HCT116 (cell line): ENCODE data around the gene GPC5. TPM values are rescaled to one million over a fixed set of nuclear protein-coding genes. Genes with fewer than 3 reads are reported as not detected.

Experiments
- ATAC-seq: fragments of 200-7000 bp; cut with Tn5 transposase; 2 replicates; pipeline ENCODE4 v1.9.1; 2020; ENCODE audit warnings: mild to moderate bottlenecking, moderate library complexity
- BruUV-seq: library from RNA; stranded (reverse); fragments of 400-500 nt; replicated peaks from 2 replicates; lab custom pipeline; 2021; lab: Mats Ljungman, UMichigan
- CTCF ChIA-PET: fragments of 300-600 bp; sonication (Branson Sonifier 250); formaldehyde crosslinking; loops from one replicate; lab custom pipeline; 2021; ENCODE audit warnings: antibody characterized with exemption; lab: Charles Lee
- POLR2A ChIA-PET: fragments of 300-600, 350-600 bp; sonication (Branson Sonifier 250); formaldehyde crosslinking; loops from one replicate; lab custom pipeline; 2021; ENCODE audit warnings: antibody characterized with exemption; lab: Charles Lee
- RAD21 ChIA-PET, 2 experiments: fragments of 300-600 bp; sonication (Branson Sonifier 250); formaldehyde crosslinking; loops; one replicate each; lab custom pipeline; 2023; ENCODE audit warnings: low total read pairs in 2 of 2; ENCODE audit not compliant: uncharacterized antibody in 2 of 2, unreplicated experiment in 2 of 2, low non-redundant PET in 1 of 2; lab: Charles Lee
- DNase-seq: peaks from one replicate; pipeline ENCODE4 v3.0.0-alpha.2; 2010; ENCODE audit warnings: low read depth, low spot score
- H2AFZ ChIP-seq: fragments of 200-600 bp; shearing (Covaris generic), sonication (generic); 2 replicates; pipeline ENCODE4 v1.6.1; 2017; ENCODE audit warnings: low read depth, mixed run types, mixed read lengths, antibody characterized with exemption, low read length; ENCODE audit not compliant: poor library complexity, severe bottlenecking
- H3K27ac ChIP-seq: 2 replicates; pipeline ENCODE4 v1.5.1; 2012; ENCODE audit warnings: low read depth, low read length
- H3K27me3 ChIP-seq: fragments of 200-600 bp; sonication (generic); 2 replicates; pipeline ENCODE4 v1.6.1; 2016; ENCODE audit warnings: mixed run types, low read length, mixed read lengths; ENCODE audit not compliant: insufficient read depth
- H3K36me3 ChIP-seq, 2 experiments: fragments of 200-500 bp in 1 of 2; fragments of 200-600 bp in 1 of 2; sonication (Bioruptor generic) in 1 of 2; sonication (generic) in 1 of 2; 2 replicates each; pipeline versions ENCODE4 v1.5.1 to v1.6.1; 2014 to 2016; ENCODE audit warnings: low read length in 2 of 2, inconsistent platforms in 1 of 2, mixed read lengths in 1 of 2, mixed run types in 1 of 2; ENCODE audit not compliant: insufficient read depth in 2 of 2, control insufficient read depth in 1 of 2
- H3K4me1 ChIP-seq, 2 experiments: fragments of 200-600 bp in 1 of 2; sonication (generic) in 1 of 2; 2 replicates each; pipeline versions ENCODE4 v1.5.1 to v1.6.1; 2012 to 2017; ENCODE audit warnings: low read length in 2 of 2, inconsistent platforms in 1 of 2, mild to moderate bottlenecking in 1 of 2, mixed read lengths in 1 of 2, mixed run types in 1 of 2, moderate library complexity in 1 of 2; ENCODE audit not compliant: insufficient read depth in 2 of 2, control insufficient read depth in 1 of 2
- H3K4me2 ChIP-seq: fragments of 200-600 bp; sonication (generic); 2 replicates; pipeline ENCODE4 v1.6.1; 2017; ENCODE audit warnings: mixed run types, low read length, mixed read lengths
- H3K4me3 ChIP-seq, 2 experiments: fragments of 200-600 bp in 1 of 2; sonication (generic) in 1 of 2; replicated peaks in 1 of 2; 2 replicates each; pipeline ENCODE4 v1.5.1; 2011 to 2016; ENCODE audit warnings: low read length in 2 of 2, control low read depth in 1 of 2, low read depth in 1 of 2, mild to moderate bottlenecking in 1 of 2, mixed read lengths in 1 of 2, mixed run types in 1 of 2
- H3K79me2 ChIP-seq: fragments of 200-600 bp; sonication (generic); 2 replicates; pipeline ENCODE4 v1.6.1; 2017; ENCODE audit warnings: mild to moderate bottlenecking, mixed run types, low read length, moderate library complexity, mixed read lengths; ENCODE audit not compliant: insufficient read depth
- H3K9ac ChIP-seq: fragments of 200-600 bp; sonication (generic); 2 replicates; pipeline ENCODE4 v1.6.1; 2016; ENCODE audit warnings: low read length, mixed read lengths
- H3K9me2 ChIP-seq: fragments of 200-600 bp; sonication (generic), shearing (Covaris generic); 2 replicates; pipeline ENCODE4 v1.6.1; 2017; ENCODE audit warnings: mixed run types, mild to moderate bottlenecking, moderate library complexity; ENCODE audit not compliant: insufficient read depth
- H3K9me3 ChIP-seq, 2 experiments: fragments of 200-500 bp in 1 of 2; fragments of 200-600 bp in 1 of 2; sonication (Bioruptor generic) in 1 of 2; sonication (generic) in 1 of 2; 2 replicates each; pipeline ENCODE4 v1.6.1; 2014 to 2017; ENCODE audit warnings: low read length in 2 of 2, mixed read lengths in 2 of 2, inconsistent platforms in 1 of 2, low read depth in 1 of 2, mild to moderate bottlenecking in 1 of 2, mixed run types in 1 of 2, moderate library complexity in 1 of 2; ENCODE audit not compliant: control insufficient read depth in 1 of 2, insufficient read depth in 1 of 2
- H4K20me1 ChIP-seq: fragments of 200-600 bp; sonication (generic), shearing (Covaris generic); 2 replicates; pipeline ENCODE4 v1.6.1; 2017; ENCODE audit warnings: mixed run types, mild to moderate bottlenecking, moderate library complexity; ENCODE audit not compliant: insufficient read depth
- ATF3 ChIP-seq: IDR thresholded peaks from 2 replicates; pipeline ENCODE4 v1.6.1; 2012
- CBX3 ChIP-seq: IDR thresholded peaks from 2 replicates; pipeline ENCODE4 v1.6.1; 2012; ENCODE audit warnings: low read depth
- CEBPB ChIP-seq: IDR thresholded peaks from 2 replicates; pipeline ENCODE4 v1.6.1; 2012; ENCODE audit warnings: low read depth
- EGR1 ChIP-seq: IDR thresholded peaks from 2 replicates; pipeline ENCODE4 v1.6.1; 2012; ENCODE audit warnings: low read depth
- ELF1 ChIP-seq: IDR thresholded peaks from 2 replicates; pipeline ENCODE4 v1.6.1; 2012; ENCODE audit warnings: low read depth, borderline replicate concordance
- FOSL1 ChIP-seq: IDR thresholded peaks from 2 replicates; pipeline ENCODE4 v1.6.1; 2012; ENCODE audit warnings: low read depth
- JUND ChIP-seq: IDR thresholded peaks from 2 replicates; pipeline ENCODE4 v1.6.1; 2012
- RAD21 ChIP-seq: IDR thresholded peaks from 2 replicates; pipeline ENCODE4 v1.6.1; 2012; ENCODE audit warnings: low read depth, mild to moderate bottlenecking
- REST ChIP-seq: IDR thresholded peaks from 2 replicates; pipeline ENCODE4 v1.6.1; 2012; ENCODE audit warnings: low read depth
- SIN3A ChIP-seq: IDR thresholded peaks from 2 replicates; pipeline ENCODE4 v1.6.1; 2012; ENCODE audit warnings: low read depth
- SP1 ChIP-seq: IDR thresholded peaks from 2 replicates; pipeline ENCODE4 v1.6.1; 2012; ENCODE audit warnings: low read depth
- SRF ChIP-seq: IDR thresholded peaks from 2 replicates; pipeline ENCODE4 v1.6.1; 2012; ENCODE audit warnings: low read depth
- YY1 ChIP-seq: IDR thresholded peaks from 2 replicates; pipeline ENCODE4 v1.6.1; 2011; ENCODE audit warnings: low read length, low read depth, moderate library complexity, mild to moderate bottlenecking; ENCODE audit not compliant: insufficient replicate concordance; ENCODE audit errors: extremely low read depth
- intact Hi-C: fragments of 100-400 bp; cut with micrococcal nuclease; formaldehyde crosslinking; loops from 2 replicates; pipeline ENCODE4 v1.10.0; 2022
- total RNA-seq: library from RNA; stranded (reverse); gene quantifications from one replicate; pipeline ENCODE4 v1.2.1, GENCODE V29; 2021; ENCODE audit not compliant: unreplicated experiment
- TF ChIP-seq, protein P1 (sequence below), 3 experiments: fragments of 200-600 bp in 1 of 3; sonication (generic) in 1 of 3; IDR thresholded peaks in 2 of 3; conservative IDR thresholded peaks in 1 of 3; 2 replicates each; pipeline ENCODE4 v1.5.1; 2012 to 2017; ENCODE audit warnings: low read depth in 2 of 3, low read length in 2 of 3, antibody characterized with exemption in 1 of 3, borderline replicate concordance in 1 of 3, control low read depth in 1 of 3, mild to moderate bottlenecking in 1 of 3, mixed read lengths in 1 of 3, mixed run types in 1 of 3, moderate library complexity in 1 of 3; ENCODE audit not compliant: insufficient read depth in 1 of 3

The GPC5 gene
- total RNA-seq, 1 experiment from 2014 or later: not detected

DNA sequence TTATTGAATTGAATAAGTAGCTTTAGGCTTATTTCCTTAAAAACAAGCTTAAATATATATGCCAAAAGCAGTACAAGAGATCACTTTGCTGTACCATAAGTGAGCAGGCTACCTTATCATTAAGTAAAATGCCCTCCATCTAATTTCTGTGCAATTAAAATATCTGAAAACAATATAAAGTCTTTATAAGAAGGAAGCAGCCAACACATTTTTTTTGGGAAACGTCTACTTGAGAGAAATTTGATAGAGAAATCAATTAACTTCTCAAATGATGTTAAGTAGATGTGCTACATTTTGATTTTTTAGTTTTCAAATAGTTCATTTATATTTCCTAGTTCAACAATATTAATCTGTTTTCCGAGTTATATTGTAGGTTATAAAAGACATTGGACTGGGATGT, 52.5 kb downstream of the GPC5 start:
- POLR2A ChIA-PET: no interaction called here
- Histone ChIP-seq H3K4me3 (no peak overlapping the region), H3K9me3 (no peaks in the 10 kb centered on the region; a peak in 1 of 4 replicates), H4K20me1 (no peaks in the 10 kb centered on the region), H3K36me3 (no peaks in the 10 kb centered on the region), H3K4me2 (no peak overlapping the region), H3K9ac (no peak overlapping the region), H2AFZ (no peak overlapping the region), H3K27me3 (no peaks in the 10 kb centered on the region), H3K4me1 (no peaks in the 10 kb centered on the region), H3K79me2 (no peaks in the 10 kb centered on the region), H3K9me2 (no peaks in the 10 kb centered on the region), H3K27ac (no peak overlapping the region)
- DNase-seq (no peak), ATAC-seq (no peak)
- CTCF ChIA-PET: no interaction called here
- RAD21 ChIA-PET: no interaction called here
- TF ChIP-seq EGR1 (no peak), YY1 (no peak)
- TF ChIP-seq, protein P1, sequence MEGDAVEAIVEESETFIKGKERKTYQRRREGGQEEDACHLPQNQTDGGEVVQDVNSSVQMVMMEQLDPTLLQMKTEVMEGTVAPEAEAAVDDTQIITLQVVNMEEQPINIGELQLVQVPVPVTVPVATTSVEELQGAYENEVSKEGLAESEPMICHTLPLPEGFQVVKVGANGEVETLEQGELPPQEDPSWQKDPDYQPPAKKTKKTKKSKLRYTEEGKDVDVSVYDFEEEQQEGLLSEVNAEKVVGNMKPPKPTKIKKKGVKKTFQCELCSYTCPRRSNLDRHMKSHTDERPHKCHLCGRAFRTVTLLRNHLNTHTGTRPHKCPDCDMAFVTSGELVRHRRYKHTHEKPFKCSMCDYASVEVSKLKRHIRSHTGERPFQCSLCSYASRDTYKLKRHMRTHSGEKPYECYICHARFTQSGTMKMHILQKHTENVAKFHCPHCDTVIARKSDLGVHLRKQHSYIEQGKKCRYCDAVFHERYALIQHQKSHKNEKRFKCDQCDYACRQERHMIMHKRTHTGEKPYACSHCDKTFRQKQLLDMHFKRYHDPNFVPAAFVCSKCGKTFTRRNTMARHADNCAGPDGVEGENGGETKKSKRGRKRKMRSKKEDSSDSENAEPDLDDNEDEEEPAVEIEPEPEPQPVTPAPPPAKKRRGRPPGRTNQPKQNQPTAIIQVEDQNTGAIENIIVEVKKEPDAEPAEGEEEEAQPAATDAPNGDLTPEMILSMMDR (IDR thresholded peaks at IDR 0.05 in 2 of 3, conservative IDR thresholded peaks at IDR 0.05 in 1 of 3; ENCODE audit: borderline replicate concordance in 1 of 3, insufficient read depth in 1 of 3, low read depth in 2 of 3, low read length in 2 of 3): no peak
- BruUV-seq: no TSS peak
- intact Hi-C loops: no loop called here

DNA sequence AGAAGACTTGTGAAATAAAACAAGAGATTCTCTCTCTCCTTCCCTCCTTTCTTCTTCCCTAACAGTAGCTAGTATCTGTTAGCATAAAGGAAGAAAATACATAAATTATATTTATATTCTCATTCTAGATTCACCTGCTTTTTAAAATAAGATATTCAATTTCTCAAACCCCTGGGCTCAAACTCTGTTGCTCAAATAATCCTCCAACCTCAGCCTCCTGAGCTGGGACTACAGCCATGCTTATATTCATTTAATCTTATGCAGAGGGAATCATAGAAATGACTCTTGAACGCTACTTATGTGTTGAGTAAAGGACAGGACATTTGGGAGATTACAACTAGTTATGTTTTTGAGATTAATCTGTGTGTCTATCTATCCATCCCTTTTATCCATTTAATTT, 56.2 kb downstream of the GPC5 start:
- H3K4me1 ChIP-seq: no peaks in the 10 kb centered on the region
- ChIA-PET CTCF (interaction anchor here (1.6 kb wide), 1 partner anchor 48 kb away, joined by 3 read pairs; no protein-coding TSS in a partner anchor), POLR2A (no interaction called here), RAD21 (no interaction called here)
- no peak overlapping the region for H2AFZ ChIP-seq
- ATAC-seq: no peak
- H4K20me1 ChIP-seq: no peaks in the 10 kb centered on the region
- BruUV-seq: no TSS peak
- no peak overlapping the region for H3K27ac ChIP-seq
- no peak overlapping the region for H3K4me3 ChIP-seq
- no peak for TF ChIP-seq JUND
- TF ChIP-seq REST: no peak
- TF ChIP-seq RAD21: no peak
- TF ChIP-seq CEBPB: no peak
- TF ChIP-seq CBX3: no peak
- no peak for TF ChIP-seq SIN3A
- no peak for TF ChIP-seq EGR1
- TF ChIP-seq FOSL1: no peak
- TF ChIP-seq YY1: no peak
- no peak for TF ChIP-seq ELF1
- no peak for TF ChIP-seq SP1
- TF ChIP-seq ATF3: no peak
- no peak for TF ChIP-seq SRF
- no peaks in the 10 kb centered on the region for H3K27me3 ChIP-seq
- no peaks in the 10 kb centered on the region for H3K9me2 ChIP-seq
- no peak overlapping the region for H3K4me2 ChIP-seq
- no peaks in the 10 kb centered on the region; a peak in 1 of 4 replicates for H3K9me3 ChIP-seq
- intact Hi-C loops: no loop called here
- H3K79me2 ChIP-seq: no peaks in the 10 kb centered on the region
- H3K36me3 ChIP-seq: no peaks in the 10 kb centered on the region
- no peak for DNase-seq
- H3K9ac ChIP-seq: no peak overlapping the region
